Coronary artery (tissue), 2 donors: ENCODE measurements around the gene COL4A1.

Source experiments
- DNase-seq: peaks from one replicate; pipeline ENCODE4 v3.0.0-alpha.2; 2017; ENCODE audit warnings: low spot score
- H3K27ac ChIP-seq, 2 donors: fragments of 200-600 bp; sonication (generic); one replicate each; pipeline ENCODE4 v1.5.1; 2016 to 2019
- H3K4me3 ChIP-seq: fragments of 200-600 bp; sonication (generic); 2 replicates; pipeline ENCODE4 v1.5.1; 2016; ENCODE audit warnings: mild to moderate bottlenecking, moderate library complexity
- TF ChIP-seq, protein P1 (sequence below): fragments of 200-600 bp; sonication (generic); IDR thresholded peaks from one replicate; pipeline ENCODE4 v1.5.1; 2019; ENCODE audit warnings: antibody characterized with exemption

COL4A1 gene

DNA sequence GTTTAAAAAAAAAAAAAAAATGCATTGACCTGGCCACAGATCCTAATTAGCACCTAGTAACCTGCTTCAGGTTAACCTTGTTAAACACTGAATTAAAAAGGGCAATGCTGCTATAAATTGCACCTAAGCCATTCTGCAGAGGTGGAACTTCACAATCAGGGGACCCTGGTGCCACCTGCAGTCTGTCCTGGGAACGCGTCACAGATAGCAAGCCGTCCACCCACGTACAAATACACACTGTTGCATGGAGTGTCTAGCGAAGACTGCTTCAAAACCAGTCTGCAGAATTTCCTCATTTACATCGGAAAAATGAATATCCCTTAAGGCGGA lies 169.3 kb downstream of the COL4A1 start:
- DNase-seq = no peak
- Histone ChIP-seq H3K27ac (peak overlapping the region; percentile 75 to 82), H3K4me3 (peak overlapping the region; percentile 86)
- TF ChIP-seq, protein P1, sequence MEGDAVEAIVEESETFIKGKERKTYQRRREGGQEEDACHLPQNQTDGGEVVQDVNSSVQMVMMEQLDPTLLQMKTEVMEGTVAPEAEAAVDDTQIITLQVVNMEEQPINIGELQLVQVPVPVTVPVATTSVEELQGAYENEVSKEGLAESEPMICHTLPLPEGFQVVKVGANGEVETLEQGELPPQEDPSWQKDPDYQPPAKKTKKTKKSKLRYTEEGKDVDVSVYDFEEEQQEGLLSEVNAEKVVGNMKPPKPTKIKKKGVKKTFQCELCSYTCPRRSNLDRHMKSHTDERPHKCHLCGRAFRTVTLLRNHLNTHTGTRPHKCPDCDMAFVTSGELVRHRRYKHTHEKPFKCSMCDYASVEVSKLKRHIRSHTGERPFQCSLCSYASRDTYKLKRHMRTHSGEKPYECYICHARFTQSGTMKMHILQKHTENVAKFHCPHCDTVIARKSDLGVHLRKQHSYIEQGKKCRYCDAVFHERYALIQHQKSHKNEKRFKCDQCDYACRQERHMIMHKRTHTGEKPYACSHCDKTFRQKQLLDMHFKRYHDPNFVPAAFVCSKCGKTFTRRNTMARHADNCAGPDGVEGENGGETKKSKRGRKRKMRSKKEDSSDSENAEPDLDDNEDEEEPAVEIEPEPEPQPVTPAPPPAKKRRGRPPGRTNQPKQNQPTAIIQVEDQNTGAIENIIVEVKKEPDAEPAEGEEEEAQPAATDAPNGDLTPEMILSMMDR = peak; percentile 10

DNA sequence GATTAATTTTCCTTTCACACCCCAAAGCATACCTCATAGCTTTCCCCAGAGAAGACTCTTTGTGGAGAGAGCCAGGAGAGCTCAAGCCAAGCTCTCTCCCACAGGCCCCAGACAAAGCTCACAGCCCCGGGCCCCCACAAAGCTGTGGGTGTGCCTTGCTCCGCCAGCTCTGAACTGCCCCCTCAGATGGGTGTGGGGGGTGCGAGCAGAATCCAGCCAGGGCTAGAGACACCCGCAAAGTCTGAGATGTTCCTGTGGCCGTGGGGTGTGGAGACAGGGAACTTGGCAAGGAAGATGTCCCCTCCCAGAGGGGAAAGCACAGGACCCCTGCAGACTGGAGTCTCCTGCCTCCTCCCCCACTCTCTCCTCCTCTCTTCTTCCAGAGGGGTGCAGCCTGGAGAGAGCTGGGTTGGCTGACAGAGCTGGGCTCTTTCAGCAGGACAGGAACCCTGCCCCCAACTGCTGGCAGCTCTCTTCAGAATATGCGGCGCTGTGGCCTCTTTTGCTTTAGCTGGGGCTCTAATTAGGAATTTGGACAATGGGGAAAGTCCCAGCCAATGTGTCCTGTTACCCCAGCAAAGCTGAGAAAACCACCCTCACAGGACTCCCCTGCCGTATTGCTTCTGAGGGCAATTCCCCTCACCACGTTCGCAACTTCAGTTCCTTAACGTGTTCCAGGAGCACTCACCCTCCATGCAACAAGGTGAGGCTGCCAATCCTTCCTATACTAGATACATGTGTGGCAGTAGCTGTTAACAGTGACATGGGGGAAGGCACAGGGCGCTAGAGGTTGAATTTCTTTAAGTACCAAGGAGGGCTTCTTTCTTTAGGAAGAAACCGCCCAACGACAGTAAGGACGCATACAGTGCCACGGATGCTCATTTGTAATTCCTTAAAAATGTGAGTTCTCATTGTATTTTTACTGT lies 170.0 kb downstream of the COL4A1 start:
- peak; percentile 73 for DNase-seq
- H3K4me3 ChIP-seq = no peak overlapping the region
- TF ChIP-seq, protein P1 = no peak
- H3K27ac ChIP-seq = peak overlapping the region; percentile 27 to 75

DNA sequence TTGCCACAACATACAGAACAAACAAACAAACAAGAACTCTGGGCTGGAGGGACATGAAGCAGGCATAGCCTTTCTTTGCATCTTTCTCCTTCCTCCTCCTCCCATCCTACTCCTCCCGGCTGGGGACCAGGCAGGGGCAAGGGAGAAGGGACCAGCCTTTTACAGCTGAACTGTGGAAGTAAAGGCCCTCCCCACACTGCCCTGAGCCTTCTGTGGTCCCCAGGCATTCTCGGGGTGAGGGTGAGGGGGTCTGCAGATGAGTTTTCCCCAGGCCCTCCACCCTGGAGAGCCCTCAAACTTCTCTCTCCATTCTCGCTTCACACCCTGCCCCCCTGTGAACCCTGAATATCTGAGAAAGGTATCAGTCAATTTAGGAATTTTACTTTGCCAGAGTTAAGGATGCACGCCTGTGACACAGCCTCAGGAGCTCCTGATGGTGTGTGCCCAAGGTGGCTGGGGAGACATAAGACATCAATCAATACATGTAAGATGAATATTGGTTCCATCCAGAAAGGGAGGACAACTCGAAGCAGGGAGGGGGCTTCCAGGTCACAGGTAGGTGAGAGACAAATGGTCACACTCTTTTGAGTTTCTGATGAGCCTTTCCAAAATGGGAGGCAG lies 170.9 kb downstream of the COL4A1 start:
- H3K27ac ChIP-seq = peak overlapping the region; percentile 5 to 21
- no peak overlapping the region for H3K4me3 ChIP-seq
- TF ChIP-seq, protein P1 = no peak
- peak; percentile 72 for DNase-seq

DNA sequence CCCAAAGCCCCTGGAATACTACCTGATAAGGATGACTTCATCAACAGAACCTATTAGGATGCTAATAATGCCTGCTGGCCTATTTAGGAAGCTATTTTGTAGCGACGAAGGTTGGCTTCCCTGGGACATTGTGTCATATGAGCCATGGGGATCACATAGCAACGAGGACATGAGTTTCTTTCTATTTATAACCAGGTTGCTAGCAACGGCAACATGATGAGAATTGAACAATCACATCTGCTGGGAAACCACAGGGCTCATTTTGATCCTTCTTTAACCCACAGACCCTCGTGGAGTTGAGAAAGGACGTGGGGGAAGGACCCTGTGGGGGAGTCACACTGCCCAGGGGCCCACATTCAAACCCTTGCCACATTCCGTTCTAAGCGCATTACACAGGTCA lies 172.2 kb downstream of the COL4A1 start:
- peak; percentile 75 for DNase-seq
- H3K27ac ChIP-seq = peak overlapping the region; percentile 40 to 71
- TF ChIP-seq, protein P1 = no peak
- no peak overlapping the region for H3K4me3 ChIP-seq

DNA sequence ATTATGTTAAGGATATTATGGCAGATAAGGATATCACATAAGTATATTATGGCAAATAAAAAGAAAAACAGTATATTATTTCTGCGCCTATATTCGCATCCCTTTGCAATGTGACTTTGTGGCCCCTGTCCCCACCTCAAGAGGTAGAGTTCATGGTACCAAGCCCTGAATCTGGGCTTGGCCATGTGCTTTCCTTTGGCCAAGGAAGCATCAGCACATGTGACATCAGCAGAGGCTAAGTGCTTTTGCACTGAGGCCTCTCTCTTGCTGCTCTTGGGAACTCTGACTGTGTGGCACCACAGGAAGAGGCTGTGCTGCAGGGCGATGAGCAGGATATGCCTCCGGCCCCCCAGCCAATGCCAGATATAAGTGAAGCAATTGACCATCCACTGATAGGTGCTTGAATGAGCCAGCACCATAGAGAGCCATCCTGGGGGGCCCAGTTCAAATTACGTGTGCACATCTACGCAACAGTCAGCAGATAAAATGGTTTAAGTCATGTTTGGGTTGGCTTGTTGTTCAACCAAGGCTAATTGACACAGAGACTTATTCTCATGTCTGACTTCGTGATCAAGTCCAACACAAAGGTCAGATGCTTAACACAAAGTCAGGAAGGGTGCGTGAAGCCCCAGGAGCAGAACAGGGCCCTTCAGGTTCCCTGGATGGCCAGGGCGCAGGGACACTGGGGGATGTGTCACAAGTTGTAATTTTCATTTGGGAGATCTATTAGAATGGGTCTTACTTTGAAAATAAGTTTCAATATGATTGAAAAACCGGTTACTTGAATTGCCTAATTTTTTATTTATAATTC lies 173.3 kb downstream of the COL4A1 start:
- Histone ChIP-seq H3K4me3 (no peak overlapping the region), H3K27ac (no peak overlapping the region)
- peak; percentile 69 for DNase-seq
- TF ChIP-seq, protein P1 = no peak

DNA sequence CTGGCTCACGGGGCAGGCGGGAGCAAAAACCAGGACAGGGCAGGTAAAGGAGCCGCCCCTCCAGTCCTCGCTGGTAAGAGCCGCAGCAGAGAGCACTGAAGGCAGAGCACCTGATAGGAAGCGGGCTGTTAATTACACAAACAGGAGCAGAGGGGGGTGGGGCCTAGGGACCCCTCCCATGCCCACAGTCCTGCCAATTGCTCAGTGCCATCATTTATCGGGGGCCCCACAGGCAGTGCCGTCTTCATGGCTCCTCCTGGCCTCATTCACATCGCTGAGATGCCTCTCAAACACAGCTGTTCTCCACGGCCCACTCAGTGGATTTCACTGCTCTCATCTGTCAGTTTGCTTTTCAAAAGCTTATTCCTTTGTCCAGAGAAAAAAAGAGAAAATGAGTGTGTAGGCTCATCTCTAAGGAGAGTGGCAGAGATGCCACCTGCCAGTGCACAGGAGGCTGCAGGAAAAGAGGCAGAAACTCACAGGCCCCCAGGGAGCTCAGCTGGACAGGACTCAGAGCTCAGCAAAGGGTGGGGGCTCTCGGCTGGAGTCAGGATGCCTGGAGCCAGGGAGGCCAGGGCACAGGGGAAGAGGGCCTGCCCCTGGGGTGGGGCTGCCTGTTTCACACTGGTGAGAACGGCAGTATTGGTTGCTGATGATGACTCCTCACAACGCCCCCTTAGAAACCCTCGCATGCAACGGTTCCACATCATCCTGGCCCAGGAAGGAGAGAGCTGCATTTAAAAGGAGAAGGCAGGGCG lies 174.6 kb downstream of the COL4A1 start:
- Histone ChIP-seq H3K27ac (no peak overlapping the region), H3K4me3 (no peak overlapping the region)
- DNase-seq = no peak
- TF ChIP-seq, protein P1 = no peak
